Measurements from ENCODE around the gene MAGED2.
"Not testable (repeated sequence)": the region's sequence is repeated elsewhere in the genome, so short reads cannot be mapped to it uniquely, and the experiment has no call there.

The MAGED2 gene

GRCh38 chrX:54807524-54808108, at the start of gene MAGED2:
TSS of gene MAGED2 (plus strand) at chrX:54807745. CDS start at chrX:54809332, 1,587 bp downstream.
- peak; percentile 6 for DNase-seq (ENCODE audit: low read depth)

GRCh38 chrX:54758114-54759055, 49.2 kb upstream of the MAGED2 start:
- DNase-seq (ENCODE audit: low read depth), result no peak

GRCh38 chrX:54774391-54775094, 33.0 kb upstream of the MAGED2 start:
- DNase-seq (ENCODE audit: low read depth), result peak; percentile 38

GRCh38 chrX:54776061-54776460, 31.5 kb upstream of the MAGED2 start:
- DNase-seq (ENCODE audit: low read depth), result no peak

- no peak for DNase-seq (ENCODE audit: low read depth)
These were observed 30.4 kb upstream of the MAGED2 start for GRCh38 chrX:54776987-54777672.

- no peak for DNase-seq (ENCODE audit: low read depth)
These were observed 21.6 kb upstream of the MAGED2 start for GRCh38 chrX:54785901-54786300.

GRCh38 chrX:54786967-54787366, 20.6 kb upstream of the MAGED2 start:
- no peak for DNase-seq (ENCODE audit: low read depth)

GRCh38 chrX:54788446-54788845, 19.1 kb upstream of the MAGED2 start:
- DNase-seq (ENCODE audit: low read depth), result no peak

- not testable (repeated sequence) for DNase-seq (ENCODE audit: low read depth)
These were observed 18.1 kb upstream of the MAGED2 start for GRCh38 chrX:54789405-54789804.

GRCh38 chrX:54794028-54794427, 13.5 kb upstream of the MAGED2 start:
- no peak for DNase-seq (ENCODE audit: low read depth)

- no peak for DNase-seq (ENCODE audit: low read depth)
These were observed 12.8 kb upstream of the MAGED2 start for GRCh38 chrX:54794795-54795194.

GRCh38 chrX:54798137-54798536, 9.4 kb upstream of the MAGED2 start, which contains the start of gene ITIH6:
TSS of gene ITIH6 (minus strand) at chrX:54798255. CDS start at chrX:54798210, 45 bp downstream.
- DNase-seq (ENCODE audit: low read depth), result no peak

- DNase-seq (ENCODE audit: low read depth), result no peak
These were observed 8.5 kb upstream of the MAGED2 start for GRCh38 chrX:54799046-54799445.

- DNase-seq (ENCODE audit: low read depth), result peak; percentile 6
These were observed 612 bp downstream of the MAGED2 start for GRCh38 chrX:54808109-54808604.

- DNase-seq (ENCODE audit: low read depth), result peak; percentile 94
These were observed 1.3 kb downstream of the MAGED2 start for GRCh38 chrX:54808605-54809483.

GRCh38 chrX:54810532-54810931, 3.0 kb downstream of the MAGED2 start:
- DNase-seq (ENCODE audit: low read depth), result no peak

- DNase-seq (ENCODE audit: low read depth), result no peak
These were observed 3.8 kb downstream of the MAGED2 start for GRCh38 chrX:54811301-54811885.

- DNase-seq (ENCODE audit: low read depth), result no peak
These were observed 4.8 kb downstream of the MAGED2 start for GRCh38 chrX:54812306-54812705.

GRCh38 chrX:54817220-54817820, 9.8 kb downstream of the MAGED2 start:
- no peak for DNase-seq (ENCODE audit: low read depth)

- DNase-seq (ENCODE audit: low read depth), result no peak
These were observed 10.7 kb downstream of the MAGED2 start for GRCh38 chrX:54818221-54818620.
